GM12873 (cell line): Measurements from ENCODE around the gene PEX5L.

Source experiments
- TF ChIP-seq, protein P1 (sequence below): IDR thresholded peaks from 2 replicates; pipeline ENCODE4 v1.5.1; 2012; ENCODE audit warnings: low read depth, mild to moderate bottlenecking, moderate library complexity, low read length, control low read depth; ENCODE audit not compliant: insufficient read depth; ENCODE audit errors: missing control alignments

Gene PEX5L

DNA sequence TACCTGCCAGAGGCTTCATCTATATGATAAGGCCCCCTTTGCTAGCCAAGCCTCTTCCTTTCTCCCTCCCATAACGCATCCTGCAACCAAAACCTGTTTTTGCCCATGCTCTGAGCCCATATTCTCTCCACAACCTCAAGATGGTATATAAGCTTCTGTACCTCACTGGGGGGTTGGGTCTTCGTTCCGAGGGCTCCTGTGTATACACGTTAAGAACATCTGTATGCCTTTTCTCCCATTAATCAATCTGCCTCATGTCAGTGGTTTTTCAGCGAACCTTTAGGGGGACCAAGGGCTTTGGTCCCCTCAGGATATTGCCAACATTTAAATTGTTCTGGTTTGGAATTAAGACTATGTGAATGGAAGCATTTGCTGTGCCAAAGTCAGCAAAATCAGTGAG, 168.0 kb downstream of the PEX5L start:
- TF ChIP-seq, protein P1, sequence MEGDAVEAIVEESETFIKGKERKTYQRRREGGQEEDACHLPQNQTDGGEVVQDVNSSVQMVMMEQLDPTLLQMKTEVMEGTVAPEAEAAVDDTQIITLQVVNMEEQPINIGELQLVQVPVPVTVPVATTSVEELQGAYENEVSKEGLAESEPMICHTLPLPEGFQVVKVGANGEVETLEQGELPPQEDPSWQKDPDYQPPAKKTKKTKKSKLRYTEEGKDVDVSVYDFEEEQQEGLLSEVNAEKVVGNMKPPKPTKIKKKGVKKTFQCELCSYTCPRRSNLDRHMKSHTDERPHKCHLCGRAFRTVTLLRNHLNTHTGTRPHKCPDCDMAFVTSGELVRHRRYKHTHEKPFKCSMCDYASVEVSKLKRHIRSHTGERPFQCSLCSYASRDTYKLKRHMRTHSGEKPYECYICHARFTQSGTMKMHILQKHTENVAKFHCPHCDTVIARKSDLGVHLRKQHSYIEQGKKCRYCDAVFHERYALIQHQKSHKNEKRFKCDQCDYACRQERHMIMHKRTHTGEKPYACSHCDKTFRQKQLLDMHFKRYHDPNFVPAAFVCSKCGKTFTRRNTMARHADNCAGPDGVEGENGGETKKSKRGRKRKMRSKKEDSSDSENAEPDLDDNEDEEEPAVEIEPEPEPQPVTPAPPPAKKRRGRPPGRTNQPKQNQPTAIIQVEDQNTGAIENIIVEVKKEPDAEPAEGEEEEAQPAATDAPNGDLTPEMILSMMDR, result no peak

DNA sequence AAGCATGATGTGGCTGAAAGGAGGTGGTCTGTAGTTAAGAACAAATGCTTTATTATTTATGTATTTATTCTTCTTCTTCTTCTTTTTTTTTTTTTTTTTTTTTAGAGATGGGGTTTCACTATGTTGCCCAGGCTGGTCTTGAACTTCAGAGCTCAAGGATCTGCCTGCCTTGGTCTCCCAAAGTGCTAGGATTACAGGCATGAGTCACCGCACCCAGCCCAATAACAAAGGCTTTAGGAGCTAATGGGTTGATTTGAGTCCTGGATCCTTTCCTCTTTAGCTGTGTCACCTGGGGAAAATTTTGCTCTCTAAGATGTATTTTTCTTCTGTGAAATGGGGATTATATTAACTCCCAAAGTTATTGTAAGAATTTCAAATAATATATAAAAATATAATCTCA, 168.8 kb downstream of the PEX5L start:
- TF ChIP-seq, protein P1, result no peak

DNA sequence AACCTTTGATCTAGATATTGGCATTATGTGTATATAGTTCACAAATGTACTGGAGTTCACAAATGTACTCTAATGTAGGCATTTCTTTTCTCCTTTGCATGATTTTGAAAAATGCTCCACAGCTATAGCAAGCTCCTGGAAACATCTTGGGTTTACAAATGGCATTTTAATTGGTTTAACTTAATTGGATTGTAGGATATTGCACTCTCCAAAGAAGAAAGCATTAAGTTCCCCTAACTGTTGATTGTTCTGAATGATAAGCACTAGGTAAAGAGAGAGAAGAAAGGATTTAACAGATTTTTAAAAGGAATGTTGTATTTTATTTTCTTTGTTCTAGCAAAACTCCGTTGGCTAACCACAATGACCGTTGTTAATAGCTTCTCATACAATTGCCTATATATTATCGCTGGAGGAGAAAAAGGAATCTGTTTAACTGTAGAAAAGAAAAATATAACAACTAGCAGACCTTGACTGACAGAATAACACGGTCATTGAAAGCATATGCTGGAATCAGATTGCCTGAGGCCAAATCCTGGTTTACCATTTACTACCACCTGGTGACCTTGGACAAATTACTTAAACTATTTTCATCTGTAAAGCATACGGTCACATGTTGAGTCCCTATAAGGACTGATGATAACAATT, 170.8 kb downstream of the PEX5L start:
- TF ChIP-seq, protein P1, result no peak

DNA sequence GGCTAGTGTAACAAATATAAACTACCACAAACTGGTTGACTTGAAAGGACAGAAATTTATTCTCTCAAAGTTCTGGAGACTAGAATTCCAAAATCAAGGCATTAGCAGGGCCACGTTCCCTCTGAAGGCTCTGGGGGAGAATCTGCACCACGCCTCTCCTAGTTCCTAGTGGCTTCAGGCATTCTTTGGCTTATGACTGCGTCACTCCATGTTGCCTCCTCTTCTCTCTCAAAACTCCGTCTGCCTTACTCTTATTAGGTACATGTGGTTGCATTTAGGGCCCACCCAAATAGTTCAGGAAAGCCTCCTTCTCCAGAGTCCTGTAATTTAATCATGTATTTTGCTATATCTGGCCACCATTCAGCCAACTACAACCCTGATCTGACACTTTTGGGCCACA, 174.8 kb downstream of the PEX5L start:
- TF ChIP-seq, protein P1, result no peak

DNA sequence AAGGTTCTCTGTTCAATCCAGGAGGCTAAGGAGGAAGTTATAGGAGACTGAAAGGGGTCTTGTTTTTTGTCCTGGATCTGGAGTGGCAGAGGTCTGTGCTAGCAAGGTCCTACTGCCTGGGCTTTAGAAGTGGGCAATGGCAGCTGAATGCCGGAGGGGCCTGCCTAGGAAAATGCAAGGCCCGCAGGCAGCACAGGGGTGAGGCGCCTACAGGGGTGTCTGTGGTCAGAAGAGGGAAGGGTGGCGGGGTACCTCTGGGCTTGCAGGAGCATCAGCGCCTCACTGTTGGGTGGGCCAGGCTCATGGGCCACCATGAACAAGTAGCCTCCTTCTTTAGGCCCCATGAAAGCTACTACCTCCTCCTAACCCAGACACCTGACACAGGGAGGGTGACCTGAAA, 175.4 kb downstream of the PEX5L start:
- TF ChIP-seq, protein P1, result no peak

DNA sequence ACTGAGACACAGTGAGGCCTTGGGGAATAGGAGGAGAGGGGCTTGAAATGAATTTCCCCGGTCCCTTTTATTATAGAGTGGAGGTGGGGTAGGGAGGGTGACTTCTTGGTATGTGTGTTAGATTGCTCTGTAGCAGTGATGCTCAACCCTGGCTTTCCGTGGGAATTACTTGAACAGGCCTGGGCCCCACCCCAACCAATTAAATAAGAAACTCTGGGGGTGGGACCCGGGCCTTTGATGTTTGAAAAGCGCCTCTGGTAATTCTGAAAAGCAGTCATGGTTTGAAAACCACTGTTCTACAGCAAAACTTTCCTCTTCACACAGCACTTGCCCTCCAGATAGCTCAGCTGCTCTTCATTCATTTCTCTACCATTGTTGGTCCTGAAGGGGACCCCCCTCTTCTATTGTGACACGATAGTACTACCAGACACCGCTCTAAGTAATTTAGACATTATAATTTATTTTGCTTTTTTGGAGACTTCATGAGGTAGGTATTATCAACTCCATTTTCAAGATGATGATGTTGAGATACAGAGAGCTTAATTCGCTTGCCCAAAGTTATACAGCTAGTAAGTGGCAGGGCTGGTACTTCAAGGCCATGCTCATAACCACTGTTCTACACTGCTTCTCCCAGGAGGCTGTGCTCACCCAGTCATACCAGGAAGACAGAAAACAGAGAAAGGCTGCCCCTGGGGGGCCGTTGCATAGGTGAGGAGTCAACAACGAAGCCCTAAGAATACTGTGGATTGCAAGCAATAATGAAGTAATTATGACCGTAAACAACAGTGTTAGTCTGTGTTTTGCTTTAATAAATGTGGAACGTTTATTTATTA, 176.2 kb downstream of the PEX5L start:
- TF ChIP-seq, protein P1, result no peak

DNA sequence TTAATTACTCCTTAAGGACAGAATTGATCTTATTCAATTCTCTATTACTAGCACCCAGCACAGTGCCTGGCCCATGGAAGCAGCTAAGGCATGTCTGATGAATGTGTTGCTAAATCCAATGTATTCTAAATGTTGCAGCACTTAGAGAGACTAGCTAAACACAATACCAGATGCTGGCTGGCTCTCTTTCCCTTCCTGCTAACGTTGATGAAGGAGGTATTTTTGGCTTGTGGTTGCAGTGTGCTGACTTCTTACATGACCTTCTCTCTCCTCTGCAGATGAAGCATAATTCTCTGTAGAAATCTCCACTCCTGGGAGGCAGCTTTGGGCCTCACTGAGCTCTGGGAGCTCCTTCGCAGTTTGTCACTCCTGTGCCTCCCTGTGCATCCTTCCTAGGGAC, 183.6 kb downstream of the PEX5L start:
- TF ChIP-seq, protein P1, result no peak
